Middle frontal gyrus (tissue), 1 donor: ENCODE measurements around the gene TNNI3.
"Not testable (repeated sequence)": the region's sequence is repeated elsewhere in the genome, so short reads cannot be mapped to it uniquely, and the experiment has no call there.

Source experiments
- DNase-seq: peaks from one replicate; pipeline ENCODE4 v3.0.0-alpha.2; 2015; ENCODE audit warnings: low spot score; ENCODE audit errors: extremely low spot score

TNNI3 gene

GRCh38 chr19:55114566-55115145 is 42.9 kb downstream of the TNNI3 start:
- no peak for DNase-seq

GRCh38 chr19:55113570-55114039 is 43.9 kb downstream of the TNNI3 start:
- no peak for DNase-seq

- no peak for DNase-seq
These were observed 44.6 kb downstream of the TNNI3 start for GRCh38 chr19:55112777-55113569.

GRCh38 chr19:55112246-55112776 is 45.2 kb downstream of the TNNI3 start:
- DNase-seq: no peak

GRCh38 chr19:55111238-55111831 is 46.2 kb downstream of the TNNI3 start:
- no peak for DNase-seq

- no peak for DNase-seq
These were observed 47.8 kb downstream of the TNNI3 start for GRCh38 chr19:55109527-55110291.

- DNase-seq: not testable (repeated sequence)
These were observed 50.3 kb downstream of the TNNI3 start for GRCh38 chr19:55107252-55107651.

GRCh38 chr19:55106591-55106990 is 50.9 kb downstream of the TNNI3 start:
- DNase-seq: no peak

GRCh38 chr19:55105237-55105636 is 52.3 kb downstream of the TNNI3 start:
- DNase-seq: no peak

- DNase-seq: no peak
These were observed 54.3 kb downstream of the TNNI3 start for GRCh38 chr19:55103190-55103589.
